Astrocyte (in vitro differentiated cells and primary cell): ENCODE results near the gene MTHFS. TPM values are rescaled to one million over a fixed set of nuclear protein-coding genes. Genes with fewer than 3 reads are reported as not detected.

Experiments
- DNase-seq: peaks from one replicate; pipeline ENCODE4 v3.0.0-alpha.2; 2010; ENCODE audit warnings: low read depth
- FAIRE-seq: peaks from 2 replicates; lab custom pipeline; 2011; peaks lifted over from hg19 to GRCh38; lab: Jason Lieb, UNC
- H2AFZ ChIP-seq: 2 replicates; pipeline ENCODE4 v1.6.0; 2012; ENCODE audit warnings: low read depth, low read length, inconsistent platforms
- H3K27ac ChIP-seq: 2 replicates; pipeline ENCODE4 v1.5.1; 2011; ENCODE audit warnings: low read depth, low read length, inconsistent platforms
- H3K27me3 ChIP-seq: 2 replicates; pipeline ENCODE4 v1.6.0; 2011; ENCODE audit warnings: low read length, inconsistent platforms; ENCODE audit not compliant: insufficient read depth
- H3K36me3 ChIP-seq: 2 replicates; pipeline ENCODE4 v1.5.1; 2011; ENCODE audit warnings: low read length, inconsistent platforms; ENCODE audit not compliant: insufficient read depth
- H3K4me1 ChIP-seq: 2 replicates; pipeline ENCODE4 v1.5.1; 2011; ENCODE audit warnings: low read length, inconsistent platforms; ENCODE audit not compliant: insufficient read depth
- H3K4me2 ChIP-seq: 2 replicates; pipeline ENCODE4 v1.6.0; 2012; ENCODE audit warnings: low read length, inconsistent platforms
- H3K4me3 ChIP-seq: 2 replicates; pipeline ENCODE4 v1.5.1; 2011; ENCODE audit warnings: low read depth, mild to moderate bottlenecking, low read length, inconsistent platforms; ENCODE audit not compliant: insufficient read depth
- H3K79me2 ChIP-seq: 2 replicates; pipeline ENCODE4 v1.6.0; 2012; ENCODE audit warnings: mild to moderate bottlenecking, low read length, inconsistent platforms; ENCODE audit not compliant: insufficient read depth
- H3K9ac ChIP-seq: 2 replicates; pipeline ENCODE4 v1.6.0; 2012; ENCODE audit warnings: mild to moderate bottlenecking, low read length, inconsistent platforms
- H3K9me3 ChIP-seq: 2 replicates; pipeline ENCODE4 v1.5.1; 2012; ENCODE audit warnings: low read depth, mild to moderate bottlenecking, low read length, inconsistent platforms; ENCODE audit not compliant: insufficient read depth
- H4K20me1 ChIP-seq: 2 replicates; pipeline ENCODE4 v1.6.0; 2012; ENCODE audit warnings: low read length, inconsistent platforms; ENCODE audit not compliant: insufficient read depth
- H3K27ac Mint-ChIP-seq: one replicate; pipeline ENCODE4 v1.8.0; 2021; ENCODE audit warnings: mild to moderate bottlenecking, mixed read lengths; ENCODE audit not compliant: unreplicated experiment
- H3K27me3 Mint-ChIP-seq: one replicate; pipeline ENCODE4 v1.8.0; 2021; ENCODE audit warnings: low read depth, mixed read lengths; ENCODE audit not compliant: unreplicated experiment
- H3K36me3 Mint-ChIP-seq: one replicate; pipeline ENCODE4 v1.8.0; 2021; ENCODE audit warnings: low read depth, mixed read lengths; ENCODE audit not compliant: unreplicated experiment
- H3K4me1 Mint-ChIP-seq: one replicate; pipeline ENCODE4 v1.8.0; 2021; ENCODE audit warnings: low read depth, mixed read lengths; ENCODE audit not compliant: unreplicated experiment
- H3K4me3 Mint-ChIP-seq: one replicate; pipeline ENCODE4 v1.8.0; 2021; ENCODE audit warnings: mild to moderate bottlenecking, moderate library complexity, mixed read lengths; ENCODE audit not compliant: unreplicated experiment
- H3K9me3 Mint-ChIP-seq: one replicate; pipeline ENCODE4 v1.8.0; 2021; ENCODE audit warnings: mild to moderate bottlenecking, mixed read lengths; ENCODE audit not compliant: unreplicated experiment
- CTCF ChIP-seq: IDR thresholded peaks from 2 replicates; pipeline ENCODE4 v1.5.1; 2011; ENCODE audit warnings: low read depth, mild to moderate bottlenecking, inconsistent platforms, low read length, moderate library complexity; ENCODE audit not compliant: insufficient read depth
- EZH2 ChIP-seq: IDR thresholded peaks from 2 replicates; pipeline ENCODE4 v1.6.1; 2012; ENCODE audit warnings: mild to moderate bottlenecking, low read length, inconsistent platforms; ENCODE audit not compliant: insufficient read depth
- total RNA-seq: library from RNA; stranded (reverse); gene quantifications from 2 replicates; pipeline ENCODE4 v1.2.1, GENCODE V29; 2021

Gene MTHFS
- total RNA-seq, 1 donor from 2014 or later: 20.0 TPM

GRCh38 chr15:79923515-79924169 is 26.8 kb upstream of the MTHFS start:
- peak overlapping the region; percentile 87 for H3K4me2 ChIP-seq
- H3K79me2 ChIP-seq: peaks cover 28% of the 10 kb centered on the region
- peak overlapping the region; percentile 87 for H3K4me3 ChIP-seq
- H3K9me3 Mint-ChIP-seq: peaks cover 27% of the 10 kb centered on the region
- H3K9me3 ChIP-seq: peaks cover 13% of the 10 kb centered on the region
- peaks cover 27% of the 10 kb centered on the region for H3K36me3 Mint-ChIP-seq
- H3K27ac Mint-ChIP-seq: peak overlapping the region; percentile 95
- H2AFZ ChIP-seq: peak overlapping the region; percentile 97
- H3K27me3 ChIP-seq: no peaks in the 10 kb centered on the region
- peaks cover 7% of the 10 kb centered on the region for H3K4me1 Mint-ChIP-seq
- peaks cover 5% of the 10 kb centered on the region for H3K4me1 ChIP-seq
- TF ChIP-seq EZH2 (no peak), CTCF (no peak)
- H3K27me3 Mint-ChIP-seq: no peaks in the 10 kb centered on the region
- H3K36me3 ChIP-seq: peaks cover 2% of the 10 kb centered on the region
- peak overlapping the region; percentile 91 for H3K9ac ChIP-seq
- FAIRE-seq (no peak), DNase-seq (peak; percentile 93)
- H3K4me3 Mint-ChIP-seq: peak overlapping the region; percentile 96
- H3K27ac ChIP-seq: peak overlapping the region; percentile 85
- peaks cover 10% of the 10 kb centered on the region for H4K20me1 ChIP-seq

DNA sequence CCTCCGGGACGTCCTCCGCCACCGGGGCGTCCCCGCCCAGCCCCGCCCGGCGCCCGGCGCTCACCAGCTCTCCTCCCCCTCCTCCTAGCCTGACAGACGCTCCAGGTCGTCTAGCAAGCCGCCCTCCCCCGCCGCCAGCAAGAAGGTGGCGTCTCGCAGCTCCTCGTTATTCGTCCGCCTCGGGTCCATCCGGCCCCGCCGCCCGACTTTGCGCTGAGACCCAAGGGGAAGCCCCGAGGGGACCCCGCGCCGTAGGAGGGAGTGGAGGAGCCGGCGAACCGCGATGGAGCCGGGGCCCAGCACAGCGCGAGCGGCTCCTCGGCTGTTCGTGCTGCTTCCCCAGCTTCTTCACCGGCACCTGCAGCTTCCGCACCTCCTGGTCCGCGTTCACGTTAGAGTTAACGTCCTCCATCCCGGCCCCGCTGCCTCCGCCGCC is 26.3 kb upstream of the MTHFS start:
- H3K36me3 Mint-ChIP-seq: peaks cover 31% of the 10 kb centered on the region
- peak overlapping the region; percentile 85 for H3K27ac ChIP-seq
- H3K79me2 ChIP-seq: peaks cover 28% of the 10 kb centered on the region
- peaks cover 5% of the 10 kb centered on the region for H3K4me1 ChIP-seq
- H3K27me3 Mint-ChIP-seq: no peaks in the 10 kb centered on the region
- H3K27ac Mint-ChIP-seq: peak overlapping the region; percentile 95
- H3K4me2 ChIP-seq: peak overlapping the region; percentile 87
- peak overlapping the region; percentile 96 for H3K4me3 Mint-ChIP-seq
- no peaks in the 10 kb centered on the region for H3K27me3 ChIP-seq
- DNase-seq (peak; percentile 25), FAIRE-seq (no peak)
- H3K9me3 Mint-ChIP-seq: peaks cover 30% of the 10 kb centered on the region
- H2AFZ ChIP-seq: peak overlapping the region; percentile 97
- H3K9me3 ChIP-seq: peaks cover 13% of the 10 kb centered on the region
- peak overlapping the region; percentile 87 for H3K4me3 ChIP-seq
- H3K36me3 ChIP-seq: peaks cover 2% of the 10 kb centered on the region
- H3K9ac ChIP-seq: peak overlapping the region; percentile 91
- peaks cover 10% of the 10 kb centered on the region for H4K20me1 ChIP-seq
- no peak for TF ChIP-seq EZH2
- H3K4me1 Mint-ChIP-seq: peaks cover 7% of the 10 kb centered on the region

- H3K27ac ChIP-seq: peak overlapping the region; percentile 85
- peak; percentile 14 for DNase-seq
- TF ChIP-seq EZH2 (no peak), CTCF (no peak)
- H3K27me3 ChIP-seq: no peaks in the 10 kb centered on the region
- peaks cover 16% of the 10 kb centered on the region for H3K9me3 ChIP-seq
- peaks cover 7% of the 10 kb centered on the region for H3K4me1 Mint-ChIP-seq
- peaks cover 28% of the 10 kb centered on the region for H3K79me2 ChIP-seq
- H3K4me1 ChIP-seq: peaks cover 5% of the 10 kb centered on the region
- peak overlapping the region; percentile 87 for H3K4me2 ChIP-seq
- H3K36me3 Mint-ChIP-seq: peaks cover 36% of the 10 kb centered on the region
- H3K9me3 Mint-ChIP-seq: peaks cover 35% of the 10 kb centered on the region
- H2AFZ ChIP-seq: peak overlapping the region; percentile 97
- peaks cover 2% of the 10 kb centered on the region for H3K36me3 ChIP-seq
- H3K4me3 ChIP-seq: peak overlapping the region; percentile 87
- no peak for FAIRE-seq
- H3K9ac ChIP-seq: peak overlapping the region; percentile 91
- H4K20me1 ChIP-seq: peaks cover 10% of the 10 kb centered on the region
- no peaks in the 10 kb centered on the region for H3K27me3 Mint-ChIP-seq
- H3K4me3 Mint-ChIP-seq: peak overlapping the region; percentile 96
- peak overlapping the region; percentile 92 for H3K27ac Mint-ChIP-seq
Observed at GRCh38 chr15:79922512-79923078, 25.8 kb upstream of the MTHFS start.
